NCI-H2196 treated with DMSO at 0.1 percent for 48 hours (cell line): ENCODE measurements around the gene ARID5B.
A peak's percentile ranks its signal among the peaks of the same experiment; 100 is the strongest.

ENCODE experiments used
- DNase-seq: peaks from one replicate; lab custom pipeline; 2025; ENCODE audit not compliant: unreplicated experiment; lab: John Stamatoyannopoulos, UW

Gene ARID5B

GRCh38 chr10:61887772-61888171 is 13.7 kb upstream of the ARID5B start:
- DNase-seq, result no peak

- DNase-seq, result no peak
These were observed 12.8 kb upstream of the ARID5B start for GRCh38 chr10:61888744-61889143.

- DNase-seq, result no peak
These were observed 11.1 kb upstream of the ARID5B start for GRCh38 chr10:61890430-61890829.

GRCh38 chr10:61890881-61891409 is 10.6 kb upstream of the ARID5B start:
- no peak for DNase-seq

GRCh38 chr10:61891906-61892585 is 9.5 kb upstream of the ARID5B start:
- no peak for DNase-seq

DNA sequence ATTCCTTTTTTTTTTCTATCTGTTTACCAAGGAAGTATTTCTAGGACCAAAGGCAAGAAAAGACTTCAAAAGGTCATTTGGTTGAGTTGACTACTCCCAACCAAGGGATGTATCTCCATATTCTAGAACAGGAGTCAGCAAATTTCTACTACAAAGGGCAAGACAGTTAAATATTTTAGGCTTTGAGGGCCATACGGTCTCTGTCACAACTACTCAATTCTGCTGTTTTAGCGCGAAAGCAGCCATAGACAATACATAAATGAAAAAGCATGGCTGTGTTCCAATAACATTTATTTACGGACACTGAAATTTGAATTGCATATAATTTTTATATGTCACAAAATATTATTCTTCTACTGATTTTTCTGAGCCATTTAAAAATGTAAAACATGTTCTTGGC is 8.5 kb upstream of the ARID5B start:
- DNase-seq, result no peak

DNA sequence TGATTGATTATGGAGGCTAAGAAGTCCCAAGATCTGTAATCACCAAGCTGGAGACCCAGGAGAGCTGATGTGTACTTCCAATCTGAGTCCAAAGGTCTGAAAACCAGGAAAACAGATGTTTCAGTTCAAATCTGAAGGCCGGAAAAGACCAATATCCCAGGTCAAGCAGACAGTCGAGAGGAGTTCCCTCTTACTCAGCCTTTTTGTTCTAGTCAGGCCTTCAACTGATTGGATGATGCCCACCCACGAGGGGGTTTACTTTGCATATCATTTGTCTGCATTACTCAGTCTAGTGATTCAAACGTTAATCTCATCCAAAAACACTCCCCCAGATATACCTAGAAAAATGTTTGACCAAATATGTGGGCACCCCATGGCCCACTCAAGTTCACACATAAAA is 7.4 kb upstream of the ARID5B start:
- no peak for DNase-seq

DNA sequence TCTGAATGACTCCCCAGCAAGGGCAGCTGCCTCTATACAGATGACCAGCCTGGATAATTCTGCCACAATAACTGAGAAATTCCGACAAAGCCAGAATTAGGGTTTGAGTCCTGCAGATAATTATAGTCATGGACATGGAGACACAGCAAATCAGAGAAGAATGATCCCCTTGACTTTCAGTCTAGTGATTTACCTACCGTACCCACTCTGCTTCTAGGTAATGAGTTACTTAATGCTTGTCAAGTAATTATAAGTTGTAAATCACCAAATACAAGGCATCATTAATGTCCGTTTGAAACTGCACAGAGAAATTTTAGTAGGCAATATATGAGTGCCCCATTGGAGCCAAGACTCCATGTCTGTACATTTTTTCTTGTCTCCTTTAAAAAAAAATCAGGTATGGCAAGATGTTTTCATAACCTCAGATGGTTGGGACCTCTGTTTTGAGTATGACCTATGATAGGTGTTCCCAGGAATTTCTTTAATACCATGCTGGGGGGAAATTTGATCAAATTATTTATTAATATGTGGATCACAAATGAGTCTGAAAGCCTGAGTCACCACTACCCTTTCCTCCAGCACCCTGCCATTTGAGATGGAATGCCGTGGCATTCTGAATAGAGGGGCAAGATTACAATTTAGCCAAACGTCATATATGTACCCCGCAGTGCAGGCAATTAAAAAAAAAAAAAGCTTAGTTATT is 5.5 kb upstream of the ARID5B start:
- DNase-seq, result no peak

GRCh38 chr10:61896854-61897661 is 4.4 kb upstream of the ARID5B start:
- DNase-seq, result no peak

- DNase-seq, result no peak
These were observed 3.6 kb upstream of the ARID5B start for GRCh38 chr10:61897671-61898434.

GRCh38 chr10:61898435-61898778 is 3.1 kb upstream of the ARID5B start:
- DNase-seq, result no peak

GRCh38 chr10:61899069-61899531 is 2.4 kb upstream of the ARID5B start:
- no peak for DNase-seq

DNA sequence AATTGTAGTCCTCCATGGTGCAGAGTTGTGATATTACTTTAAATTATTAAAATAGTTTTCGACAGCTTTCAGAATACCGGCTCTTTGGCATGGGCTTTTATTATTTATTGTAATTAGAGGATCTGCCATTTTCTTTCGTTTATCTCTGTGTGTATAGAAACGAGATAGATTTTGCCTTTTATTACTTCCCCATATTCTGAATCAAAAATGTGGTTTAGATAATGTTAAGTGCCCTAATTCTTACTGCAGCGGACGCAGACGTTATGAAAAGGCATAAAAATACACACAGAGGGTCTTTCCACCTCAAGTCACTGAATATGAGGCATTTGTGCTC is 1.9 kb upstream of the ARID5B start:
- DNase-seq, result no peak

DNA sequence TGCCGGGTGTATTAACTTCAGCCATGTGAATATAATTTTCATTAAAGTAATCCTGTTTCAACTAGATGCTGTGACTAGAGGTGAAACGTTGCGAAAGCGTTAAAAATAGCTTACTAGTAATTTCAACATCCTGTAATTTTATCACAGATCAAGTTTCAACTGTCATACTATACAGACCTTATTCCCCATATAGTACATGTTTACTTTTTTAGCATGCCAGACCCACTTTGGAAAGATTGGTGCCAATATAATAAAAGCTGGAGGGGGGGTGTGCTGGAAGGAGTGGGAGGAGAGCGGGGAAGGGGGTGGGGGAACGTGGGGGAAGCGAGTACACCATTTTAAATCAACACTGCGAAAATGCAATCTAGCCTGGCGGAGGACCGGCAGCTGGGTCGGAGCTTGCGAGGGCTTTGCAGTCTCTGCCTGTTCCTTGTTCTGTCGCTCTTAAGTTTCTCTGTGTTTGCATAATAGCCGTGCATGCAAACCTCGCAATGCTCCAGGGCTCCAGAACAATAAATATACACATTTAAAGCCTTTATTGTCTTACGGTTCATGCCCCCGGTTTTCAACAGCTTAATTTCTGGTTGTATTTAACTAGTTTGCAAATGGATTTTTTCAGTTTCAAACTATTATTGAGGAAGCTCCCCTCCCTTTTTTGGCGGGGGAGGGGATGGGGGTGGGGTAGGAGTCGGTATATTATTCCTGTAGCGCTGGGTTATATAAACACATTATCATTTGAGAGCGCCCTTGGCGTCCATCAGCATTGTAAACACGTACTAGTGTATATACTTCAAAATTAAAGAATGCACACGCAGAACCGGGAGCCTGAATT is 1.3 kb upstream of the ARID5B start:
- DNase-seq, result peak; percentile 36

- no peak for DNase-seq
These were observed 438 bp downstream of the ARID5B start for GRCh38 chr10:61901829-61902444.

GRCh38 chr10:61902445-61903220 is 1.1 kb downstream of the ARID5B start:
- peak; percentile 4 for DNase-seq

- DNase-seq, result peak; percentile 31
These were observed 1.9 kb downstream of the ARID5B start for GRCh38 chr10:61903221-61903927.

- peak; percentile 31 for DNase-seq
These were observed 2.4 kb downstream of the ARID5B start for GRCh38 chr10:61903928-61904344.
